GM23338 (cell line): Measurements from ENCODE around the gene SBSN. TPM values are rescaled to one million over a fixed set of nuclear protein-coding genes. Genes with fewer than 3 reads are reported as not detected.

ENCODE experiments used
- EZH2 ChIP-seq: fragments of 200-600 bp; sonication (generic); IDR thresholded peaks from one replicate; pipeline ENCODE4 v1.8.0; 2017; ENCODE audit warnings: antibody characterized with exemption, mild to moderate bottlenecking, low read depth; ENCODE audit not compliant: unreplicated experiment
- JUNB ChIP-seq: IDR thresholded peaks from one replicate; pipeline ENCODE4 v1.6.1; 2016; ENCODE audit warnings: antibody characterized with exemption; ENCODE audit not compliant: unreplicated experiment
- POLR2AphosphoS5 ChIP-seq: IDR thresholded peaks from 2 replicates; pipeline ENCODE4 v1.6.1; 2016; ENCODE audit warnings: antibody characterized with exemption, low read depth
- REST ChIP-seq: IDR thresholded peaks from one replicate; pipeline ENCODE4 v1.6.1; 2018; ENCODE audit warnings: antibody characterized with exemption; ENCODE audit not compliant: unreplicated experiment
- STAT1 ChIP-seq: IDR thresholded peaks from one replicate; pipeline ENCODE4 v1.6.1; 2016; ENCODE audit warnings: antibody characterized with exemption; ENCODE audit not compliant: unreplicated experiment
- ZNF462 ChIP-seq: fragments of 250-450 bp; sonication (Bioruptor Pico); IDR thresholded peaks from 2 replicates; pipeline ENCODE4 v1.5.0; 2020; ENCODE audit warnings: mild to moderate bottlenecking, moderate library complexity
- polyA plus RNA-seq: library from polyadenylated mRNA; unstranded; fragments of >200 nt; fragmentation: Nextera tagmentation; extraction: Ambion mirVana; gene quantifications from 2 replicates; pipeline ENCODE4 v1.2.1, GENCODE V29; 2016
- total RNA-seq: library from RNA; depleted of rRNA; stranded (reverse); fragments of >200 nt; shearing (Covaris generic); gene quantifications from 2 replicates; pipeline ENCODE4 v1.2.3, GENCODE V29; 2014

The SBSN gene
- total and polyA plus RNA-seq, 2 experiments from 2014 or later = 0.39 TPM; not detected in 1

- TF ChIP-seq ZNF462 = no peak
- no peak for TF ChIP-seq REST
- no peak for TF ChIP-seq STAT1
- TF ChIP-seq EZH2 = no peak
- no peak for TF ChIP-seq POLR2AphosphoS5
- no peak for TF ChIP-seq JUNB
Measured at GRCh38 chr19:35543280-35544109, 15.4 kb upstream of the SBSN start (continued).
